ENCODE results near the gene NDST4. TPM values are rescaled to one million over a fixed set of nuclear protein-coding genes. Genes with fewer than 3 reads are reported as not detected.

Gene NDST4
- total RNA-seq, 1 experiment from 2014 or later = not detected

GRCh38 chr4:114999880-115000279 is 113.5 kb downstream of the NDST4 start:
- Histone ChIP-seq H3K79me2 (ENCODE audit: insufficient read depth, low read length) (no peaks in the 10 kb centered on the region), H2AFZ (ENCODE audit: low read depth, low read length, poor library complexity, severe bottlenecking) (no peak overlapping the region), H3K9me2 (ENCODE audit: insufficient read depth) (no peaks in the 10 kb centered on the region), H3K27me3 (ENCODE audit: insufficient read depth, low read length) (no peaks in the 10 kb centered on the region), H4K20me1 (ENCODE audit: insufficient read depth) (no peaks in the 10 kb centered on the region), H3K36me3 (ENCODE audit: control insufficient read depth in 1 of 2, insufficient read depth in 2 of 2, low read length in 2 of 2) (no peaks in the 10 kb centered on the region), H3K9ac (ENCODE audit: low read length) (no peak overlapping the region), H3K4me1 (ENCODE audit: control insufficient read depth in 1 of 2, insufficient read depth in 2 of 2, low read length in 2 of 2) (no peaks in the 10 kb centered on the region), H3K27ac (ENCODE audit: low read depth, low read length) (no peak overlapping the region), H3K4me2 (ENCODE audit: low read length) (no peak overlapping the region), H3K4me3 (replicated peaks in 1 of 2; ENCODE audit: low read depth in 1 of 2, low read length in 2 of 2) (no peak overlapping the region), H3K9me3 (ENCODE audit: control insufficient read depth in 1 of 2, insufficient read depth in 1 of 2, low read depth in 1 of 2, low read length in 2 of 2) (no peaks in the 10 kb centered on the region)
- BruUV-seq (replicated peaks) = no TSS peak
- intact Hi-C loops (cut with micrococcal nuclease) = no loop called here
- ChIA-PET POLR2A (no interaction called here), CTCF (no interaction called here), RAD21 (ENCODE audit: low non-redundant PET in 1 of 2, low total read pairs in 2 of 2, uncharacterized antibody in 2 of 2, unreplicated experiment in 2 of 2) (no interaction called here)
- DNase-seq (ENCODE audit: low read depth, low spot score) (no peak), ATAC-seq (no peak)
- no peak for TF ChIP-seq ZFX (IDR thresholded peaks at IDR 0.05)
- TF ChIP-seq, protein P1, sequence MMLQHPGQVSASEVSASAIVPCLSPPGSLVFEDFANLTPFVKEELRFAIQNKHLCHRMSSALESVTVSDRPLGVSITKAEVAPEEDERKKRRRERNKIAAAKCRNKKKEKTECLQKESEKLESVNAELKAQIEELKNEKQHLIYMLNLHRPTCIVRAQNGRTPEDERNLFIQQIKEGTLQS (IDR thresholded peaks at IDR 0.05) = no peak
- no peak for TF ChIP-seq CEBPB (IDR thresholded peaks at IDR 0.05; ENCODE audit: low read depth)
- no peak for TF ChIP-seq YY1 (IDR thresholded peaks at IDR 0.05; ENCODE audit: extremely low read depth, insufficient replicate concordance, low read depth, low read length)
- no peak for TF ChIP-seq POLR2A (IDR thresholded peaks at IDR 0.05; ENCODE audit: borderline replicate concordance, extremely low read depth, insufficient read depth, insufficient read length)
- TF ChIP-seq ELF1 (IDR thresholded peaks at IDR 0.05; ENCODE audit: borderline replicate concordance, low read depth) = no peak
- TF ChIP-seq SRF (IDR thresholded peaks at IDR 0.05; ENCODE audit: low read depth) = no peak

DNA sequence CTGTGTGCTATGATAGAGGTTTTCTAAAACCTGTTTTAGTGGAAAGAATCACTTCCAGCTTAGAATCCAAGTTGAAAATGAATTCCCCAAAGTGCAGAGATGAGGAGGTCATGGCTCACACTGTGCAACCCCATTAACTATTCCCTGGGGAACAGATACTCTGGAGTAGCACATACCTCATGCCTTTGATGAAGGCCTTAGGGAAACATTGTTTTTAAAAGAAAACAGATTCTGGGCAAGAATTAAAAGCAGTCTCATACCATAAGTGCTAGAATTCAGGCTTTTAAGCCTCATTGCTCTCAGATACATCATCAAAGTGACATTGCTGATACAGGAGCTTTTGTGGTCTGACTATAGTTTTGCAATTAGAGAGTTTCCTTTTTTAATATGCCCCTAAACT is 115.1 kb downstream of the NDST4 start:
- POLR2A ChIA-PET = no interaction called here
- RAD21 ChIA-PET (ENCODE audit: low non-redundant PET in 1 of 2, low total read pairs in 2 of 2, uncharacterized antibody in 2 of 2, unreplicated experiment in 2 of 2) = no interaction called here
- ATAC-seq (no peak), DNase-seq (ENCODE audit: low read depth, low spot score) (no peak)
- no peaks in the 10 kb centered on the region for H3K79me2 ChIP-seq (ENCODE audit: insufficient read depth, low read length)
- no peaks in the 10 kb centered on the region for H3K36me3 ChIP-seq (ENCODE audit: control insufficient read depth in 1 of 2, insufficient read depth in 2 of 2, low read length in 2 of 2)
- TF ChIP-seq, protein P1 (IDR thresholded peaks at IDR 0.05) = no peak
- TF ChIP-seq TCF7L2 (IDR thresholded peaks at IDR 0.05; ENCODE audit: borderline replicate concordance, extremely low read depth, insufficient read depth, insufficient read length) = no peak
- TF ChIP-seq, protein P2, sequence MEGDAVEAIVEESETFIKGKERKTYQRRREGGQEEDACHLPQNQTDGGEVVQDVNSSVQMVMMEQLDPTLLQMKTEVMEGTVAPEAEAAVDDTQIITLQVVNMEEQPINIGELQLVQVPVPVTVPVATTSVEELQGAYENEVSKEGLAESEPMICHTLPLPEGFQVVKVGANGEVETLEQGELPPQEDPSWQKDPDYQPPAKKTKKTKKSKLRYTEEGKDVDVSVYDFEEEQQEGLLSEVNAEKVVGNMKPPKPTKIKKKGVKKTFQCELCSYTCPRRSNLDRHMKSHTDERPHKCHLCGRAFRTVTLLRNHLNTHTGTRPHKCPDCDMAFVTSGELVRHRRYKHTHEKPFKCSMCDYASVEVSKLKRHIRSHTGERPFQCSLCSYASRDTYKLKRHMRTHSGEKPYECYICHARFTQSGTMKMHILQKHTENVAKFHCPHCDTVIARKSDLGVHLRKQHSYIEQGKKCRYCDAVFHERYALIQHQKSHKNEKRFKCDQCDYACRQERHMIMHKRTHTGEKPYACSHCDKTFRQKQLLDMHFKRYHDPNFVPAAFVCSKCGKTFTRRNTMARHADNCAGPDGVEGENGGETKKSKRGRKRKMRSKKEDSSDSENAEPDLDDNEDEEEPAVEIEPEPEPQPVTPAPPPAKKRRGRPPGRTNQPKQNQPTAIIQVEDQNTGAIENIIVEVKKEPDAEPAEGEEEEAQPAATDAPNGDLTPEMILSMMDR (IDR thresholded peaks at IDR 0.05 in 2 of 3, conservative IDR thresholded peaks at IDR 0.05 in 1 of 3; ENCODE audit: borderline replicate concordance in 1 of 3, insufficient read depth in 1 of 3, low read depth in 2 of 3, low read length in 2 of 3) = no peak
- TF ChIP-seq SRF (IDR thresholded peaks at IDR 0.05; ENCODE audit: low read depth) = no peak
- TF ChIP-seq, protein P3, sequence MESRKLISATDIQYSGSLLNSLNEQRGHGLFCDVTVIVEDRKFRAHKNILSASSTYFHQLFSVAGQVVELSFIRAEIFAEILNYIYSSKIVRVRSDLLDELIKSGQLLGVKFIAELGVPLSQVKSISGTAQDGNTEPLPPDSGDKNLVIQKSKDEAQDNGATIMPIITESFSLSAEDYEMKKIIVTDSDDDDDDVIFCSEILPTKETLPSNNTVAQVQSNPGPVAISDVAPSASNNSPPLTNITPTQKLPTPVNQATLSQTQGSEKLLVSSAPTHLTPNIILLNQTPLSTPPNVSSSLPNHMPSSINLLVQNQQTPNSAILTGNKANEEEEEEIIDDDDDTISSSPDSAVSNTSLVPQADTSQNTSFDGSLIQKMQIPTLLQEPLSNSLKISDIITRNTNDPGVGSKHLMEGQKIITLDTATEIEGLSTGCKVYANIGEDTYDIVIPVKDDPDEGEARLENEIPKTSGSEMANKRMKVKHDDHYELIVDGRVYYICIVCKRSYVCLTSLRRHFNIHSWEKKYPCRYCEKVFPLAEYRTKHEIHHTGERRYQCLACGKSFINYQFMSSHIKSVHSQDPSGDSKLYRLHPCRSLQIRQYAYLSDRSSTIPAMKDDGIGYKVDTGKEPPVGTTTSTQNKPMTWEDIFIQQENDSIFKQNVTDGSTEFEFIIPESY (IDR thresholded peaks at IDR 0.05; ENCODE audit: extremely low read depth, insufficient replicate concordance, low read length) = no peak
- TF ChIP-seq SIN3A (IDR thresholded peaks at IDR 0.05; ENCODE audit: low read depth) = no peak
- TF ChIP-seq EZH2phosphoT487 (IDR thresholded peaks at IDR 0.05; ENCODE audit: borderline replicate concordance) = no peak
- TF ChIP-seq CEBPB (IDR thresholded peaks at IDR 0.05; ENCODE audit: low read depth) = no peak
- no peak for TF ChIP-seq ELF1 (IDR thresholded peaks at IDR 0.05; ENCODE audit: borderline replicate concordance, low read depth)
- no peak overlapping the region for H3K4me2 ChIP-seq (ENCODE audit: low read length)
- H3K27ac ChIP-seq (ENCODE audit: low read depth, low read length) = no peak overlapping the region
- no peak overlapping the region for H3K4me3 ChIP-seq (replicated peaks in 1 of 2; ENCODE audit: low read depth in 1 of 2, low read length in 2 of 2)
- no peaks in the 10 kb centered on the region for H3K27me3 ChIP-seq (ENCODE audit: insufficient read depth, low read length)
- no peaks in the 10 kb centered on the region for H4K20me1 ChIP-seq (ENCODE audit: insufficient read depth)
- no peaks in the 10 kb centered on the region for H3K9me3 ChIP-seq (ENCODE audit: control insufficient read depth in 1 of 2, insufficient read depth in 1 of 2, low read depth in 1 of 2, low read length in 2 of 2)
- CTCF ChIA-PET = no interaction called here
- no peaks in the 10 kb centered on the region for H3K4me1 ChIP-seq (ENCODE audit: control insufficient read depth in 1 of 2, insufficient read depth in 2 of 2, low read length in 2 of 2)
- intact Hi-C loops (cut with micrococcal nuclease) = no loop called here
- H2AFZ ChIP-seq (ENCODE audit: low read depth, low read length, poor library complexity, severe bottlenecking) = no peak overlapping the region
- no peak overlapping the region for H3K9ac ChIP-seq (ENCODE audit: low read length)
- BruUV-seq (replicated peaks) = no TSS peak
- no peaks in the 10 kb centered on the region for H3K9me2 ChIP-seq (ENCODE audit: insufficient read depth)

Measured in HCT116 (cell line).